Bone marrow (tissue), 2 donors: ENCODE data around the gene NPM1.
"Not testable (repeated sequence)": the region's sequence is repeated elsewhere in the genome, so short reads cannot be mapped to it uniquely, and the experiment has no call there.

Experiments used
- DNase-seq, 2 donors: peaks; one replicate each; lab custom pipeline; 2025; lab: John Stamatoyannopoulos, UW

The NPM1 gene

GRCh38 chr5:171413153-171413910 is 25.7 kb downstream of the NPM1 start:
- no peak for DNase-seq

GRCh38 chr5:171413993-171414392 is 26.3 kb downstream of the NPM1 start:
- not testable (repeated sequence) for DNase-seq

DNA sequence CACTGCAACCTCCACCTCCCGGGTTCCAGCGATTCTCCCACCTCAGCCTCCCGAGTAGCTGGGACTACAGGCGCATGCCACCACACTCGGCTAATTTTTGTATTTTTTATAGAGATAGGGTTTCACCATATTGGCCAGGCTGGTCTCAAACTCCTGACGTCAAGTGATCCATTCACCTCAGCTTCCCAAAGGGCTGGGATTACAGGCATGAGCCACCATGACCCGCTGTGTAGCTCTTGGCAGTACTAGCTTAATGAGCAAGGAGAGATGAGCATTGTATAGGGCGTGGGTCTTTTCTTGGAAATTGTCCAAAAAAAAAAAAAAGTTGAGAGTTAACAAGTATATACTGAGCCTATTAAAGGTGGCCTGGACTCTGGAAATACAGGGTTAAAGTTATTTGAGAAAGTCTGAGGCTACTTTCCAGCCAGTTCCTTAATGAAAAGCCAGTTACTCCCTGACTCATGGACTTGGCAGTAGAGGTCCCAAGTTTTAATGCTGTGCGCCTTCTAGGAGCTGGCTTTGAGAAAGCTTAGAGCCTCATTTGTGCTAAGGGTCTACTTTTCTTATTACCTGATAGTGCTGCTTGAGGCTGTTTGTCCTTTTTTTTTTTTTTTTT is 27.6 kb downstream of the NPM1 start:
- DNase-seq, result no peak

GRCh38 chr5:171416160-171417049 is 28.8 kb downstream of the NPM1 start:
- no peak for DNase-seq

- peak; percentile 10 to 30 for DNase-seq
Observed at GRCh38 chr5:171418316-171418981, 30.8 kb downstream of the NPM1 start.

DNA sequence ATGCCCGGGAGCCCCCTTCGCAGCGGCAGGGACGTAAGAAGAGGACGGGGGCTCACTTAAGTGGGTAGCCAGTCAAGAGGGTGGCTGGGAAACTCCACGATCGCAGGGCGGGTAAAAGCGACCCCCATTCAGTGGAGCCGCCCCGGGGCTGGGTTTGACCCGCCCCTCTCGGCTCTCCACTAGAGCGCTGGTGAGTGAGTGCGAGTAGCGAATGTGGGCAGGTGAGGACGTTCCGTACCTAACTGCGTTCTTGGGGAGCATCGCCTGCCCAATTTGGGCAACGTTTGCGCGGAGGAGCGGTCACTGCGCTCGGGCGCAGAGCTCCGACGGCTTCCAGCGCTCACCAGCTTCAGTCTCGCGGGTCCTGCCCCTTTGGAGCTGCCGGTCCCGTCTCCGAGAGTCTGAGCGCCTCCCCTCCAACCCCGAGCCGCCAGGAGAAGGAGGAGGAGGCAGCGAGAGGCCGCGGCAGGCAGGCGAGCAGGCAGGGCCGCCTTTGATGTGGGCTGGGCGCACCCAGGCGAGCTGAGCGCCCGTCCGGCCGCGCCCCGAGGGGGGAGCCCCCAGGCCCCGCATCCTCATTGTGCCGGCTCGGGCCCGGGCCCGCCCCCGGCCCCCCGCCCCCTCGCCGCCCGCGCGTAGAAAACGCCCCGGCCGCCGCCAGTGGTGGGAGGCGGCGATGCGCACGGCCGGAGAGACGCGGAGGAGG is 31.5 kb downstream of the NPM1 start, which contains the start of gene FGF18:
Gene FGF18 (plus strand): TSS at position 666 of the 706 bp plus-strand sequence. CDS start 553 bp downstream, outside the sequence.
- DNase-seq, result no peak

DNA sequence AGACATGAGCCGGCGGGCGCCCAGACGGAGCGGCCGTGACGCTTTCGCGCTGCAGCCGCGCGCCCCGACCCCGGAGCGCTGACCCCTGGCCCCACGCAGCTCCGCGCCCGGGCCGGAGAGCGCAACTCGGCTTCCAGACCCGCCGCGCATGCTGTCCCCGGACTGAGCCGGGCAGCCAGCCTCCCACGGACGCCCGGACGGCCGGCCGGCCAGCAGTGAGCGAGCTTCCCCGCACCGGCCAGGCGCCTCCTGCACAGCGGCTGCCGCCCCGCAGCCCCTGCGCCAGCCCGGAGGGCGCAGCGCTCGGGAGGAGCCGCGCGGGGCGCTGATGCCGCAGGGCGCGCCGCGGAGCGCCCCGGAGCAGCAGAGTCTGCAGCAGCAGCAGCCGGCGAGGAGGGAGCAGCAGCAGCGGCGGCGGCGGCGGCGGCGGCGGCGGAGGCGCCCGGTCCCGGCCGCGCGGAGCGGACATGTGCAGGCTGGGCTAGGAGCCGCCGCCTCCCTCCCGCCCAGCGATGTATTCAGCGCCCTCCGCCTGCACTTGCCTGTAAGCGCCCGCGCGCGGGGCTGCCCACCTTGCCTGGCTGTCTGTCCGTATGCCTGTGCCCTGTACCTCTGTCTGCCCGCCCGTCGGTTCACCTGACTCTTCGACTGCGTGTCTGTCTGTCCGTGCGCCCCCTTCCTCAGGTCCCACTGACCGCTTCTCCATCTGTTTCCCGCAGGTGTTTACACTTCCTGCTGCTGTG is 32.2 kb downstream of the NPM1 start:
- DNase-seq, result no peak

- DNase-seq, result no peak
Observed at GRCh38 chr5:171420431-171421241, 33.0 kb downstream of the NPM1 start.

DNA sequence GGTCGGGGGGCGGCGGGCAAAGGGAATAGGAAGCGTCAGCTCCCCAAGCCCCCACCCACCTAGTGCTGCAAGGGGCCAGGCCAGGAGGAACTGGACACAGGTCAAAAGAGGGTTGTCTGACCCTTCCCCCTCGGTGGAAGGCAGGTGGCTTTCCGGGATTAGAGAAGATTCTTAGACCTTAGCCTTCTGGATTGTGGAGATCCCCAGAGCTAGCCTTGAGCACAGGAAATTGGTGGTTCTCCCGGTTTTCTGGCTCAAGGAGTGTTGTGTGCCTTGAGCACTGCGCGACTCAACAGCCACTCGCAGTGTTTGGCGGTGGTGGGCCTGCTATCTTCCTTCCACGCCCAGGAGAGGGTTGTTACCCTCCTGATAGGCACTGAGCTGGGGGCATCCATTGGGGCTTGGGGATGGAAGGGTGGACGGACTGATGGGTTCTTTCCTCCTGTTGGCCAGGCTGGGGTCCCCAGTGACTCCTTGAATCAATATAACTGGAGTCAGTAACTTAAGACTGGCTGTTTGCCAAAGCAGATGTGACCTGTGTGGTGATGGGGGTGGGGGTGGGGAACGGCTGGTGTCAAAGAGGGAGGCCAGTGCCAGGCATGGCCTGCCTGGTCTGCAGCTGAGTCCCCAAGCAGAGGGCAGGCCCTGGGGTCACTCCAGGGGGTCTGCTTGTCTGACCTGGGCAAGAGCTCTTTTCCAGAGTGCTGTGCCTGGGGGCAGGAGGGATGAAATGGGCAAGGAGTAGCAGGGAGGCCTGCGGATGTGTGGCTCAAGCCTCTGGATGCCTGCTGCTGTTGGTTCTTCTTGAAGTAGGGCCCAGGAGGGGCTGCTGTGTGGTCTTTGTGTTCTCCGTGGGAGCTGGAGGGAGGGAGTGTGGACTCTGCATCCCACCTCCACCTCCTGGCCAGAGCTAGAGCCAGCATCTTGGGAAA is 33.9 kb downstream of the NPM1 start:
- no peak for DNase-seq

DNA sequence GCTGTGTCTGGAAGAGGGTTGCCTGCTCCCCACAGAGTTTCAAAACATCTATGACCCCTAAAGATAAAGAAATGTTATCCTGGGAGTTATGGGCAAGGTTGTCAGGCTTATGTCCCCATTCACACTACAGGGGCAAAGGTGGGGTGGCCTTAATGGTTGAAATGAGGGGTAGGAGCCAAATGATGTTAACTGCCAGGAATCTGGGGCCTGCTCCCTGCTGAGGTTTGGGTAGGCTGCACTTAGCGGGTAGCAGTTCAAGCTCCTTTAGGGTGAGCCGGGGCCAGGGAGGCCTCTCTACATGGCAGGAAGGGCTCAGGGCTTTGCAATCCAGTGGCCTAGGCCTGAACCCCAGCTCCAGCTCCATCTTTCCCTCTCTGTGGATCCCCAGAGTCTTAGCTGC is 34.8 kb downstream of the NPM1 start:
- no peak for DNase-seq

DNA sequence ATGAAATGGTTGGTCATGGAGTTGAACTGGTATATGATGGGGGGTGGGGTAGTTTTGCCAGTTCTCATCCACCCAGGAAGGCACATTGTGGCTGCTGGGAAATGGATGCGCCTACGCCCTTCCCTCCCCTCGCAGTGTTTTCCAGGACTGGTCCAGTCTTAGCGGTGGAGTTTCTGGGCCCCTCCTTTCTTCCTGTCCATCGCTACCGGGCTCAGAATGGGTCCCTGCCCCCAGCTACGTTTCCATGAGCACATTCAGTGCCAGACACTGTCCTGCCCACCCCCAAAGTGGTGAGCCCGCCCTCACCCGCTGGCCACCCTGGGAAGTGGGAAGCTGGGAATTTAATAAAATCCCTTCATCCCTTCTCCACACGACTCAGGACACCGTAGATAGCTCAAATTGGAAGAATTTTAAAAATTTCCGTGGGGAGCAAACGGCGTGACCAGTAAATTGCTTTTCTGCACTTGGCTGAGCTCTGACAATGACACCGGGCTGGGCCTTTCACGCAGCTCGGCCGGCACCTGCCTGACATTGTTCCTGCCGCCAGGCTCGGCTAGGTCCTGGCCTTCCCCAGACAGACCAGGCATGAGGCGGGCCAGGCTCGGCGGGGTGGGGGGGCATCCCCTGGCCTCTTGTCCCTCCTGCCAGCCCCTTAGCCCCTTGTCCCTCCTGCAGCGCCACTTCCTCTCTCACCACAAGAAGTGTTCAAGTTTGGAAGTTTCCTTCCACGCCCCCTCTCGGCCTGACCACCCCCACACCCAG is 35.4 kb downstream of the NPM1 start:
- no peak for DNase-seq

GRCh38 chr5:171424726-171425125 is 37.1 kb downstream of the NPM1 start:
- no peak for DNase-seq

DNA sequence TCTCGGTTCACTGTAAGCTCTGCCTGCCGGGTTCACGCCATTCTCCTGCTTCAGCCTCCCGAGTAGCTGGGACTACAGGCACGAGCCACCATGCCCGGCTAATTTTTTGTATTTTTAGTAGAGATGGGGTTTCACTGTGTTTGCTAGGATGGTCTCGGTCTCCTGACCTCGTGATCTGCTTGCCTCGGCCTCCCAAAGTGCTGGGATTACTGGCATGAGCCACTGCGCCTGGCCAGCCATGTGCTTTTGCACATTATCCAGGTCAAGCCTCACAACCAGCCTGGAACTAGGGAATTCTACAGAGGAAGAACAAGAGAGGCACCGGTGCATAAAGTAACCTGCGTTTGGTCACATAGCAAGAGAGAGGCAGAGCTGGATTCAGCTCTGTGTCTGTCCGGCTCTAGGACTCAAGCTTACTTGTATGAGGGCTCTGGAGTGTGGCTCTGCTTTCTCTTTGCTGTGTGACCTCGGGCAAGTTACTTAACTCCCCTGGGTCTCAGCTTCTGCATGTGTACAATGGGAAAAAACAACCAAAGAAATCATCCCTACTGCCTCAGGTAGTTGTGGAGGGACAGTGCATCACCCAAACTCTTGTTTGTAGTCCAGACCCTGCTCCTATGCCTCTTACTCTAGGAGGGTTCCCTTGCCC is 38.1 kb downstream of the NPM1 start:
- no peak for DNase-seq

DNA sequence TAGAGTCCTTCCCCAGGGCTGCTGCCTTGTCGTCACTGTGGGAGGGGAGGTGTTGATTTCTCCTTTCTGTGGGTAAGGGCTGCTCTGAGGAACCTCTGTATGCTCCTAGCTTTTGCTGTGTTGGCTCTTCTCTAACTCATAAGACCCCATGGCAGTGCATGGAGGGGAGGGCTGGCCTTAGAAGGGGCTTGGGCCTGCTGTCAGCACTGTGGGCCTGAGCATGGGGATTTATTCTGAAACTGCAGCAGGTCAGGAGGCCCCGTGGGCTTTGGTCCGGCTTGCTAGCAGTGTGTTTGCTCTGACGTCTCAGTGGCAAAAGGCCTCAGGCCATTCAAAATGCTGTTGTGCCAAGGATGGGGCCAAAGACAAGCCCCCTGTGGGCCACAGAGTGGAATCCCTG is 38.6 kb downstream of the NPM1 start:
- no peak for DNase-seq

- no peak for DNase-seq
Observed at GRCh38 chr5:171426680-171427079, 39.0 kb downstream of the NPM1 start.

DNA sequence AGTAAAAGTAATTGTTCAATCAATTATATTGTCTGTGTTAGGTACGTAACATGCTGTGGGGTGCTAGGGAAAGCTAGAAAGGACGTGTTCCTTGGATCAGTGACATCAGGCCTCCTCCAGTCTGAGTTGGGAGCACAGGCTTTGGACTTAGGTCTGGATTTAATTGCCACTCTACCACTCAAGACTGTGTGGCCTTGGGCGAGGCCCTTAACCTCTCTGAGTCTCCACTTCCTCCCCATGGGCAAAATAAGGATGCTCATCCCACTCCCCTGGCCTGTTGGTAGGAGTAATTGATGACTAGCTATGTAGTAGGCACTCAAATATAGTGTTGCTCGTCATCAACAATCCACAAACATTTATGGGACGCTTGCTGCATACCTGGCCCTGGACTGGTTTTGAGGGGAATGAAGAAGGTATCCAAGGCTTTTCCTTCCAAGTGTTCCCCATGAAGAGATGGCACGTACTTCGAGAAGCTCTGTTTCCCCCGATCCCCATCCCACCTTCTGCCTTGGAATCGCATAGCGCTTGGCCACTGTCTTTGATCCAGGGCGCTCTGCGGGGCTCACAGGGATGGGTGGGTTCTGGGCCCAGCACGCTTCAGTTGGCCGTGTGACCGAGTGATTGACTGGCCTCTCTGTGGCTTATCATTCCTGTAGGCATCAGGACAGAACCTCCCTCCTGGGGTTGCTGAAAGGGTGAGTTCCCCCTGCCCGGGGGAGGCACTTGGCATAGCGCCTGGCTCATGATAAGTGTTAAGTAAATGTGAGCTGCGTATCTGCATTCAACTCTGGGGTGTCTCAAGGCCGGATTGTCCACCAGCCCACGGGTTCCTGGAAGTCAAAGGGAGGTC is 39.9 kb downstream of the NPM1 start:
- DNase-seq, result no peak
